Brain microvascular endothelial cell (primary cell): ENCODE measurements around the gene ZER1.

ENCODE experiments used
- DNase-seq: peaks from one replicate; pipeline ENCODE4 v3.0.0-alpha.2; 2020
- H3K27ac ChIP-seq: fragments of 250-450 bp; sonication (Bioruptor Pico); 2 replicates; pipeline ENCODE4 v1.5.1; 2020; ENCODE audit warnings: mild to moderate bottlenecking, moderate library complexity
- H3K27me3 ChIP-seq: fragments of 250-450 bp; sonication (Bioruptor Pico); replicated peaks from 2 replicates; pipeline ENCODE4 v1.5.1; 2020; ENCODE audit warnings: mild to moderate bottlenecking
- H3K36me3 ChIP-seq: fragments of 250-450 bp; sonication (Bioruptor Pico); replicated peaks from 2 replicates; pipeline ENCODE4 v1.5.1; 2020; ENCODE audit warnings: mild to moderate bottlenecking
- H3K4me3 ChIP-seq: 2 replicates; pipeline ENCODE4 v1.5.1; 2011; ENCODE audit warnings: low read depth, mild to moderate bottlenecking, control low read depth, low read length, moderate library complexity
- CTCF ChIP-seq: IDR thresholded peaks from 2 replicates; pipeline ENCODE4 v1.5.1; 2011; ENCODE audit warnings: low read depth, mild to moderate bottlenecking, moderate library complexity, low read length, control low read depth, inconsistent platforms; ENCODE audit errors: missing control alignments
- in situ Hi-C: cut with HindIII; loops from 2 replicates; pipeline ENCODE4 v1.10.0; 2017; ENCODE audit warnings: low sequenced_read_pairs, low pct_ligation_motif_present

The ZER1 gene

GRCh38 chr9:128747241-128747640 lies 24.5 kb downstream of the ZER1 start:
- in situ Hi-C loops: no loop called here
- no peaks in the 10 kb centered on the region for H3K27me3 ChIP-seq
- H3K4me3 ChIP-seq: no peak overlapping the region
- DNase-seq: no peak
- H3K36me3 ChIP-seq: peaks cover under 1% of the 10 kb centered on the region
- H3K27ac ChIP-seq: no peak overlapping the region
- no peak for TF ChIP-seq CTCF

DNA sequence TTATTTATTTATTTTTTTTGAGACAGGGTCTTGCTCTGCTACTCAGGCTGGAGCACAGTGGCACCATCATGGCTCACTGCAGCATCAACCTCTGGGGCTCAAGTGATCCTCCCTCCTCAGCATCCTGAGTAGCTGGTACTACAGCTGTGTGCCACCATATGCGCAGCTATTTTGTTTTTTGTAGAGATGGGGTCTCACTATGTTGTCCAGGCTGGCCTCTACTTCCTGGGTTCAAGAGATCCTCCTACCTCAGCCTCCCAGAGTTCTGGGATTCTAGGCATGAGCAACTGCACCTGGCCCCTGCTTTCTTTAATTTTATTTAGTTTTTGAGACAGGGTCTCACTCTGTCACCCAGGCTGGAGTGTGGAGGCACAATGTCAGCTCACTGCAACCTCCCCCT lies 28.3 kb downstream of the ZER1 start:
- Histone ChIP-seq H3K27ac (no peak overlapping the region), H3K36me3 (peaks cover 5% of the 10 kb centered on the region), H3K4me3 (no peak overlapping the region), H3K27me3 (no peaks in the 10 kb centered on the region)
- in situ Hi-C loops: no loop called here
- DNase-seq: no peak
- TF ChIP-seq CTCF: no peak

- Histone ChIP-seq H3K27ac (no peak overlapping the region), H3K4me3 (no peak overlapping the region), H3K36me3 (peaks cover 5% of the 10 kb centered on the region), H3K27me3 (no peaks in the 10 kb centered on the region)
- in situ Hi-C loops: no loop called here
- DNase-seq: no peak
- no peak for TF ChIP-seq CTCF
Observed at GRCh38 chr9:128742401-128742800, 29.3 kb downstream of the ZER1 start.

- Histone ChIP-seq H3K36me3 (peaks cover 14% of the 10 kb centered on the region), H3K27ac (no peak overlapping the region), H3K4me3 (no peak overlapping the region), H3K27me3 (no peaks in the 10 kb centered on the region)
- DNase-seq: no peak
- in situ Hi-C loops: no loop called here
- no peak for TF ChIP-seq CTCF
Observed at GRCh38 chr9:128735373-128735772, 36.4 kb downstream of the ZER1 start.

- in situ Hi-C loops: no loop called here
- DNase-seq: peak; percentile 69
- Histone ChIP-seq H3K4me3 (peak overlapping the region; percentile 20), H3K27me3 (no peaks in the 10 kb centered on the region), H3K36me3 (peaks cover 10% of the 10 kb centered on the region), H3K27ac (no peak overlapping the region)
- peak; percentile 90 for TF ChIP-seq CTCF
Observed at GRCh38 chr9:128733256-128733655, 38.5 kb downstream of the ZER1 start.

DNA sequence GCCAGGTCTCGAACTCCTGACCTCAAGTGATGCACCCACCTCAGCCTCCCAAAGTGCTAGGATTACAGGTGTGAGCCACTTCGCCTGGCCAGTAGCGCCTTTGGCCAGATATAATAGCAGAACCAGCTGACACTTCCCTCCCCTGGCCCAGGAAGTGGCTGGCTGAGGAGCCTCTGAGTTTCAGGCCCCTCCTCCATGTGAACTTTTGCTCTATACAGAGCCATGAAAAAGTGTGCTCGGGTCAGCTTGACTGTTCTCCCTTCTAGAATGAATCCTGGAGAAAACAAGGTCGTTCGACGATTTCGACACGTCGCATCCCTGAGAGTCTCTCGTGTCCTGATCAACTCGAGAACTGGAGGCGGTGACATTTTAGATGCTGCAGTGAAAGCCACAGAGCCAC lies 39.2 kb downstream of the ZER1 start:
- no peaks in the 10 kb centered on the region for H3K27me3 ChIP-seq
- in situ Hi-C loops: no loop called here
- H3K27ac ChIP-seq: no peak overlapping the region
- H3K36me3 ChIP-seq: peaks cover 10% of the 10 kb centered on the region
- TF ChIP-seq CTCF: no peak
- no peak for DNase-seq
- H3K4me3 ChIP-seq: no peak overlapping the region
